ENCODE data around the gene EEF2K. TPM values are rescaled to one million over a fixed set of nuclear protein-coding genes. Genes with fewer than 3 reads are reported as not detected.

The EEF2K gene
- total RNA-seq, 3 donors from 2014 or later = 38.6 to 60.8 (median 39.7) TPM

DNA sequence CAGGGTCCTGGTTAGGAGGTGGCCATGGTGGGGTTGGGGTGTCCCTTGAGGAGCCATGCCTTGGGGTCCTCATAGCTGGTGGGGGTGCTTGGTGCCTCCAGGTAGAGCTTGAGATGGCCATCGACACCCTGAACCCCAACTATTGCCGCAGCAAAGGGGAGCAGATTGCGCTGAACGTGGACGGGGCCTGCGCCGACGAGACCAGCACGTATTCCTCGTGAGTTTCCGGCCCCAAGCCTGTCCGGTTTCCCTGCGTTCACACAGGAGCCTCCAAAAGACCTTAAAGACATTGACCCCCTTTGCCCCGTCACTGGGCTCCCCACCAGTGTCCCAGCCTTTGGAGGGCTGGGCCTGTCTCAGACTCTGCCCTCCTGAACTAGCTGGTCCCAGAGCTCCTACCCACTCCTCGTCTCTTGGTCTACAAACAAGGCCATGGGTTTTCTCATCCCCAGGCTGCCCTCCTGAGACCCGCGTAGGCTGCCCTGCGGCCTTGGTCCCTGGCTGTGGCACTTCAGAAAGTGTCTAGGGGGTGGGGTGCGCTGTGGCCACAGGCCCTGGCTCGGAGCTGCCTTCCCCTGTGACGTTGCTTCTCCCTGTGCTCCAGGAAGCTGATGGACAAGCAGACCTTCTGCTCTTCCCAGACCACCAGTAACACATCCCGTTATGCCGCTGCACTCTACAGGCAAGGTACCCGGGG, 102.9 kb downstream of the EEF2K start:
- no peaks in the 10 kb centered on the region for H3K9me3 ChIP-seq
- no peak for ATAC-seq
- H3K4me3 ChIP-seq = no peak overlapping the region
- DNase-seq = no peak
- H3K36me3 ChIP-seq (ENCODE audit: low read depth) = peaks cover 7% of the 10 kb centered on the region
- TF ChIP-seq, protein P1, sequence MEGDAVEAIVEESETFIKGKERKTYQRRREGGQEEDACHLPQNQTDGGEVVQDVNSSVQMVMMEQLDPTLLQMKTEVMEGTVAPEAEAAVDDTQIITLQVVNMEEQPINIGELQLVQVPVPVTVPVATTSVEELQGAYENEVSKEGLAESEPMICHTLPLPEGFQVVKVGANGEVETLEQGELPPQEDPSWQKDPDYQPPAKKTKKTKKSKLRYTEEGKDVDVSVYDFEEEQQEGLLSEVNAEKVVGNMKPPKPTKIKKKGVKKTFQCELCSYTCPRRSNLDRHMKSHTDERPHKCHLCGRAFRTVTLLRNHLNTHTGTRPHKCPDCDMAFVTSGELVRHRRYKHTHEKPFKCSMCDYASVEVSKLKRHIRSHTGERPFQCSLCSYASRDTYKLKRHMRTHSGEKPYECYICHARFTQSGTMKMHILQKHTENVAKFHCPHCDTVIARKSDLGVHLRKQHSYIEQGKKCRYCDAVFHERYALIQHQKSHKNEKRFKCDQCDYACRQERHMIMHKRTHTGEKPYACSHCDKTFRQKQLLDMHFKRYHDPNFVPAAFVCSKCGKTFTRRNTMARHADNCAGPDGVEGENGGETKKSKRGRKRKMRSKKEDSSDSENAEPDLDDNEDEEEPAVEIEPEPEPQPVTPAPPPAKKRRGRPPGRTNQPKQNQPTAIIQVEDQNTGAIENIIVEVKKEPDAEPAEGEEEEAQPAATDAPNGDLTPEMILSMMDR (IDR thresholded peaks at IDR 0.05) = no peak
- intact Hi-C loops (cut with DNase I, micrococcal nuclease) = no loop called here
- no peaks in the 10 kb centered on the region for H3K4me1 ChIP-seq (ENCODE audit: low read depth)

DNA sequence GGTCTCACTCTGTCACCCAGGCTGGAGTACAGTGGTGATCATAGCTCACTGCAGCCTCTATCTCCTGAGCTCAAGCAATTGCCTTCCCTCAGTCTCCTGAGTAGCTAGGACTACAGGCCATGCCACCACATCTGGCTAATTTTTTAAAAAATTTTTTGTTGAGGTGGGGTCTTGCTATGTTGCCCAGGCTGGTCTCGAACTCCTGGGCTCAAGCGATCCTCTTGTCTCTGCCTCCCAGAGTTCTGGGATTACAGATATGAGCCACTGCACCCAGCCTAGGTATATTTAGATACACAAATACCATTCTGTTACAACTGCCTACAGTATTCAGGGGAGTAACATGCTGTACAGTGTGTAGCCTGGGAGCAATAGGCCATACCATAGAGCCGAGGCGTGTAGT, 105.4 kb downstream of the EEF2K start:
- no peaks in the 10 kb centered on the region for H3K4me1 ChIP-seq (ENCODE audit: low read depth)
- no peak for DNase-seq
- no peak for ATAC-seq
- TF ChIP-seq, protein P1 (IDR thresholded peaks at IDR 0.05) = no peak
- intact Hi-C loops (cut with DNase I, micrococcal nuclease) = no loop called here
- peaks cover 20% of the 10 kb centered on the region for H3K36me3 ChIP-seq (ENCODE audit: low read depth)
- no peak overlapping the region for H3K4me3 ChIP-seq
- no peaks in the 10 kb centered on the region for H3K9me3 ChIP-seq

DNA sequence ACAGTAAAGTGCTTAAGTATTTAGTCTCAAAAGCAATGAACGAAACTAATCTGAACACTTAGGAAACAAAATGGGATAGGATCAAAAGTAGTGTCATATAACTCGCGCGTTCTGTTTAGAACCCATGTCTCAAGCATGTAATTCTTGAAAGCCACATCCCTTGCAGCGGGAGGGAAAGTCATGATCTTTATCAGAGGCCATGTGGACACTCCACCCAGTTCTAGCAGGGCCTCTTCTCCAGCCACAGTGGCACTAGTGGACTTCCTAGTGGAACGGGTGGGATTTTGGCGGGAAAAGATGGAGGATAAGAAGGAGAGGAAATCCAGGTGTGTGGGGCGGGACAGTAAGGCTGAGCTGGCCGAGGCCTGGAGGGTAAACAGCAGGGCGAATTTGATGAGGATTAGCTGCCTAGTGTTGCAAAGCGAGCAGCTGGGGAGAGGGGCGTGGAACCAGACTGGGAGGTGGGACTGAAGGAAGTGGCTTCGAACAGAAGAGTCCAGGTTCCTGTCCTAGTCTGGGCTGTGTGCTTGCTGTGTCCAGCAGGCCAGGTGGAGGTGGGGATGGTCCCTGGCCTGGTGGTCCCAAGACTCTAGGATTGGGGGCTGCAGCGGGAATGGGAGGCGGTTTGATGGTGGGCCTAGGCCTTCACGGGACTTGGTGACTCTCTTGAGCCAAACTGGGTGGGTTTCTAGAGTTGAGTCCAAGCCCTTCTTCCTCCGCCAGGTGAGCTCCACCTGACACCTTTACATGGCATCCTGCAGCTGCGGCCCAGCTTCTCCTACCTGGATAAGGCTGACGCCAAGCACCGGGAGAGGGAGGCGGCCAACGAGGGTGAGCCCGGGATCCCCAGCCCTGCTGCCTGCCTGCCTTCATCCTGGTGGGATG, 107.1 kb downstream of the EEF2K start:
- intact Hi-C loops (cut with DNase I, micrococcal nuclease) = no loop called here
- Histone ChIP-seq H3K4me3 (no peak overlapping the region), H3K9me3 (no peaks in the 10 kb centered on the region), H3K4me1 (ENCODE audit: low read depth) (no peaks in the 10 kb centered on the region), H3K36me3 (ENCODE audit: low read depth) (peaks cover 29% of the 10 kb centered on the region)
- TF ChIP-seq, protein P1 (IDR thresholded peaks at IDR 0.05) = no peak
- ATAC-seq = no peak
- DNase-seq = no peak

DNA sequence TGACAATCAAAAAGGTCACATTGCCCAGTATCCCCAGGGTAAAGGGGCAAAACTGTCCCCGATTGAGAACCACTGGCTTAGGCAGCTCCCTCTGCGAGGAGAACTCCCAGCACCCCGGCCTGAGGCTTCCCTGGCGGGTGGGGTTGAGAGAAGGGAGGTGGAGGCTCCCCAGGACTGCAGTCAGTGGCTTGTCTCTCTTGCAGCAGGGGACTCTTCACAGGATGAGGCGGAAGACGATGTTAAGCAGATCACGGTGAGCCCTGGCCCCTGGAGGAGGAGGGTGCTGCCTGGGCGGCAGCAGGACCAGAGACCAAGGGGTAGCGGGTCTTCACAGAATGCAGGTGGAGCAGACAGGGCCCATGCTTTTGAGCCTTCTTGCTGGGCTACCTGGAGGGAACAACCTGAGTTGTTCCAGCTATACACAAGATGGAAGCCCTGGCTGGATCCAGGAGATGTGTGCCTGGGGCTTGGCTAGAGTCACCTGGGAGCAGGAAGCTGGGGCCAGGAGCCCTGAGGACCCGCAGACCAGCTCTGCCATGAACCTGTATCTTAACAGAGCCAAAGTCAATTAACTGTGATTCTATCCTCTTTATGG, 107.9 kb downstream of the EEF2K start:
- TF ChIP-seq, protein P1 (IDR thresholded peaks at IDR 0.05) = no peak
- H3K4me3 ChIP-seq = no peak overlapping the region
- no peak for DNase-seq
- intact Hi-C loops (cut with DNase I, micrococcal nuclease) = no loop called here
- ATAC-seq = no peak
- H3K9me3 ChIP-seq = no peaks in the 10 kb centered on the region
- H3K36me3 ChIP-seq (ENCODE audit: low read depth) = peaks cover 26% of the 10 kb centered on the region
- H3K4me1 ChIP-seq (ENCODE audit: low read depth) = no peaks in the 10 kb centered on the region

DNA sequence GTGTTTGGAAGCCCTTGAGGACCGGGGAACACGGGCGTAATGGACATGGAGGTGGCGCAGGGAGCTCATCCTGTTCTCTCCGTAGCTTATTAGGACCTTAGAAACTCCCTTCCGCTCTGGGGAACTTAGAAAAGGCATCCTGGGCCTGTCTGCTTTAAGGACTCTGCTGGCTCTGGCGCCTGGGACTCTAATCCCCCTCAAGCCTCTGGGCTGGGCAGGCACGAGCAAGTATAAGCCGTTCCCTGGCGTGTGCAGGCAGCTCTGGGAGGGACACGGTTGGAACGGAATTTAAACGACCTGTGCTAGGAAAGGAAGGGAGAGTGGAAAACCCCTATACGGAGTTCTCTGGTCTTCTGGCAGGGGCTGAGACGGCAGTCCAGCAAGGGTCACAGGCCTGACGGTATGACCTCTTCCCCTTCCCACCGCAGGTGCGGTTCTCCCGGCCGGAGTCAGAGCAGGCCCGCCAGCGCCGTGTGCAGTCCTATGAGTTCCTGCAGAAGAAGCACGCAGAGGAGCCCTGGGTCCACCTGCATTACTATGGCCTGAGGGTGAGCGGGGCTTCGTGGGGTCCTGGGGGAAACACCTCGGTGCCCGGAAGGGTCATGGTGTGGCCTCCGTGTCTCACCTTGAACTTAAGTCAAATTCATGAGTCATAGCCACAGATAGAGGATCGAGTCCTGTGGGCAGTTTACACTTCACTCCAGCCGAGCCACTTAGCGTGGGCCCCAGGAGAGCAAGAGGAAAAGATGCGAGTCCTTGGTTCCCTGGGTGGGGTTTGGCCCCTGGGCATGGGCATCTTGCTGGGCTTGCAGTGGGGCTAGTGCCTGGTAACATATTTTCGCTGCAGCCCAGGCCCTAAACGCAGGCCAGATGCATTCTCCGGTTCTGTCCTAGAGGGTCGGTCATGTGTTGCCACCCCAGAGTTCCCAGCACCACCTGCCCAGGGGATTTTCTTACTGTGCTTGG, 108.9 kb downstream of the EEF2K start:
- Histone ChIP-seq H3K4me1 (ENCODE audit: low read depth) (no peaks in the 10 kb centered on the region), H3K9me3 (no peaks in the 10 kb centered on the region), H3K36me3 (ENCODE audit: low read depth) (peaks cover 23% of the 10 kb centered on the region), H3K4me3 (no peak overlapping the region)
- intact Hi-C loops (cut with DNase I, micrococcal nuclease) = no loop called here
- TF ChIP-seq, protein P1 (IDR thresholded peaks at IDR 0.05) = no peak
- DNase-seq = no peak
- ATAC-seq = no peak

All from mucosa of descending colon (tissue), 3 donors.